Purkinje cell (primary cell): ENCODE measurements around the gene RAB2B. TPM values are rescaled to one million over a fixed set of nuclear protein-coding genes. Genes with fewer than 3 reads are reported as not detected.

Experiments
- polyA plus RNA-seq: library from polyadenylated mRNA; unstranded; fragments of >200 nt; fragmentation: Nextera tagmentation; gene quantifications from 2 replicates; pipeline ENCODE4 v1.2.1, GENCODE V29; 2014

RAB2B gene
- 19.2 and 34.4 TPM in 2 replicates for polyA plus RNA-seq

GRCh38 chr14:21476925-21477681 lies at the start of gene RAB2B, which contains the start of gene TOX4:
TSS of gene RAB2B (minus strand) at chr14:21476959. CDS start at chr14:21476872, 87 bp downstream.
TSS of gene TOX4 (plus strand) at chr14:21477195. CDS start at chr14:21477279, 84 bp downstream.

DNA sequence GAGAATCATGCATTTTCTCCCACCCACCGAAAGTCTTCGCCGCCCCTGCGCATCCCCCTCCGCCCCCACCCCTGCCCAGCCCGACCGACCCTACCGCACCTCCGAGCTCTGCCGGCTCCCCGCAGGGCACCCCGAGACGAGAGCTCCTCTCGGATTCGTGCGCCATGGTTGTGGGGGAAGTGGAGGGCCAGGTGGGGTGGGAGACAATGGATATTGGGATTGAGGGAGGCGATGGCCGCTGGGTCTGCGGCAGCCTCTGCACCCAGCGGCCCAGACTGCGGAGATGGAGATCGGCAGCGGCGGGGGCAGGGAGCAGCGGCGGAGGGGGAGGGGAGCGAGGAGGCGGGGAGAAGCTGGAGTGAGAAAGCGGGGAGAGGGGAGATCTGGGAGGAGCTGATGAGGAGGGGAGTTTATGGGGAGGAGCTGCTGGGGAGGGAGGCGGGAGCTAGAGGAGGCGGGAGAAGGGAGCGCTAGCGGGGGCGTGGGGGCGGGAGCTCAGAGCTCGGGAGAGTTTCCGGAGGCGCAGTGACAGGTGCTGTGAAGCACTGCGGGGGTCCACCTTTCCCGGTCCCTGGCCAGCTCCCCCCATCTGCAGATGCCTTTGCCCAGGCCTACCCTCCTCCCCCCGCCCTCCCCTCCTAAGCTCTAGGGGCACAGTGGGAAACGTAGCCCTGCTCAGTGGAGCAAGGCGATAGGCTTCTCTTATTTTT lies 49.4 kb upstream of the RAB2B start, which contains the start of gene SALL2:
Gene SALL2, minus strand, starts transcription at position 385 of the 710 bp plus-strand sequence. Its CDS starts 219 bp downstream, at position 166.

DNA sequence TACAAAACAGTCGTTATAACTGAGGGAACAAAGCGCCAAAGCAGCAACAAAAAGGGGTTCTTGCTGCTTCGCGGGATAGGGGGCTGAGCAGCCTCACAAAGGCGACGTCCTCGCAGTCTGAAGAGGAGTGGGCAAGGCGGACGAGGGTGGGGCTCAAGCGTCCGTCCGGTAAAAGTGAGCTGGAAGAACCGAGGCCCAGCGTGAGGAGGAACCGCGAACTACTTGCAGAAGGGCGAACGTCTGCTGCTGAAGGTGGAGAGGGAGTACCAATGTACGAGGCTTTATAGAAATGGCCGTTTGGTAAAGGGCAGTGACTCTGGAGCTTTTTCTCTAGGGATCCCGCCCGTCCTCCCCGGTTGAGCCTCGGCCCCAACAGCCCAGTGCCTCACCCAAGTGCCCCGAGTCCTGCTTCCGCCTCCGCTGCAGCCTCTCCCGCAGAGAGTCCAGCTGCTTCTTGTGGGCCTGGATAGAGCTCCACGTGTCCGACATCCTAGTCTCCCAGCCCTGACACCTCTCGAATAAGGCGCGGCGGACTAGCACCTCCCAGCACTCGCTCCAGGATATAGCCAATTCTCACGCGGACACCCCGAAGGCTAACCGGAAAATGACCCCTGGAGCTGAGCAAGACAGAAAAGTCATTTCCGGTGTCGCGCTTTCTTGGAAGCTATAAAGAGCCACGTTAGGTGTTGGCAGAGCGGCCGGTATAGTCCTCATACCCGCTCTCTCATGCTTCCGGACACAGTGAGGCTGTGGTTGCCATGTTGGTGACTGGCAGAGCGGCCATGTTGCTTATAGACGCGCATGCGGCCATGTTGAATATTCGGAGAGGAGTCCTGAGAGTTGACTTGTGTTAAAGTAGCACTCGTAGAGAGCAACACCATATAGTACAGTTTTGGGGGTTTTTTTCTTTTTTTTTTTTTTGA lies 34.2 kb upstream of the RAB2B start, which contains the start of gene METTL3:
Gene METTL3, minus strand, starts transcription at position 606 of the 923 bp plus-strand sequence. Its CDS starts 117 bp downstream, at position 489.

GRCh38 chr14:21455912-21456667 lies 20.7 kb downstream of the RAB2B start, which contains the start of gene CHD8:
TSS of gene CHD8 (minus strand) at chr14:21456123. CDS start at chr14:21431643, 24,480 bp downstream.

Other genes with a start within 250 kb of the RAB2B start
- gene HNRNPC, start 207.5 kb downstream of the RAB2B start, polyA plus RNA-seq = 281 and 301 TPM in 2 replicates
- gene RPGRIP1, start 196.9 kb downstream of the RAB2B start, polyA plus RNA-seq = 0.74 and 6.9 TPM in 2 replicates
- gene SUPT16H, start 92.9 kb downstream of the RAB2B start, polyA plus RNA-seq = 64.5 and 120 TPM in 2 replicates
- 31.3 and 38.8 TPM in 2 replicates for gene CHD8, start 20.8 kb downstream of the RAB2B start, polyA plus RNA-seq
- gene TOX4, start 236 bp upstream of the RAB2B start, polyA plus RNA-seq = 54.3 and 82.3 TPM in 2 replicates
- 30.6 and 32.1 TPM in 2 replicates for gene METTL3, start 34.4 kb upstream of the RAB2B start, polyA plus RNA-seq
- 43.9 and 64.4 TPM in 2 replicates for gene SALL2, start 49.4 kb upstream of the RAB2B start, polyA plus RNA-seq
- gene OR10G3, start 103.1 kb upstream of the RAB2B start, polyA plus RNA-seq = not detected in 2 replicates
- gene OR10G2, start 158.0 kb upstream of the RAB2B start, polyA plus RNA-seq = not detected in 2 replicates
- not detected in 2 replicates for gene OR4E2, start 176.9 kb upstream of the RAB2B start, polyA plus RNA-seq
- gene OR4E1, start 196.9 kb upstream of the RAB2B start, polyA plus RNA-seq = not detected in 2 replicates